C4-2B (cell line): ENCODE data around the gene LSAMP.

Source experiments
- CTCF ChIP-seq: fragments of 450-650 bp; conservative IDR thresholded peaks from 2 replicates; pipeline ENCODE4 v1.5.1; 2017; ENCODE audit warnings: mild to moderate bottlenecking
- ZFX ChIP-seq: fragments of 450-650 bp; IDR thresholded peaks from 2 replicates; pipeline ENCODE4 v1.6.1; 2017

GRCh38 chr3:116331380-116331779 is 113.9 kb downstream of the LSAMP start:
- no peak for TF ChIP-seq CTCF
- TF ChIP-seq ZFX = no peak
